ENCODE results near the gene ICAM1.

Gene ICAM1

DNA sequence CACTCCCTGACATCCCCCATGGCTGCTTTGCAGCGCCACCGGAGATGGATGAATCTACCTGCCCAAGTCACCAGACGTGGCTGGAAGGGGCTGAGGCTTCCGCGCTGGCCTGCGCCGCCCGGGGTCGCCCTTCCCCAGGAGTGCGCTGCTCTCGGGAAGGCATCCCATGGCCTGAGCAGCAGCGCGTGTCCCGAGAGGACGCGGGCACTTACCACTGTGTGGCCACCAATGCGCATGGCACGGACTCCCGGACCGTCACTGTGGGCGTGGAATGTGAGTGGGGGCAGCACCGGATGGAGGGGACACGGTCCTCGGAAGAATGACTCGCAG is 23.4 kb downstream of the ICAM1 start:
- no peak for DNase-seq

- peak; percentile 65 to 66 for DNase-seq
These were observed 24.5 kb downstream of the ICAM1 start for GRCh38 chr19:10295305-10295846.

DNA sequence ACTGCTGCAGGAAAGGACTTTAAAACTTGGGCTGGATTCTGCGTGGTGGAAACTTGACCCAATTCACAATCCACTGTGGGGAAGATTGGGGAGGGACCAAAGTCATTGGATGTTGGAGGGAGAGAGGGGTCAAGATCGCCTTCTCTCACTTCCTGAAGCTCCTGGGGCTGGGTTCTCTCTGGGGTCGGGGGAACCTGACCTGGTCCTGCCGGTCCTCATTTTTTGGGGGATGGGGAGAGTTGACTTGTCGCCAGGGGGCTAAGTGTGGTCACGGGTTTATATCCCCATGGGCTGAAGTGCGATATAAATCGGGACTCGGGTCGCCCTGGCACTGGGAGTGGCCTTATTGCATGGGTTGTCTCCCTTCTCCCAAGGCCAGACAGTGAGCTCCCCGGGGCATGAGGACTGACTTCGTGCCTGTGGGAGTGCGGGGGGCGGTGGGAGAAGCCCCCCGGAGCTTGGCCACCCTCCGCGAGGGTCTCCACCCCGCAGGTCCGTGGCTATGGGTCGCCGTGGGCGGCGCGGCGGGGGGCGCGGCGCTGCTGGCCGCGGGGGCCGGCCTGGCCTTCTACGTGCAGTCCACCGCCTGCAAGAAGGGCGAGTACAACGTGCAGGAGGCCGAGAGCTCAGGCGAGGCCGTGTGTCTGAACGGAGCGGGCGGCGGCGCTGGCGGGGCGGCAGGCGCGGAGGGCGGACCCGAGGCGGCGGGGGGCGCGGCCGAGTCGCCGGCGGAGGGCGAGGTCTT is 25.1 kb downstream of the ICAM1 start:
- no peak for DNase-seq

- no peak for DNase-seq
These were observed 28.9 kb downstream of the ICAM1 start for GRCh38 chr19:10299545-10300458.

- no peak for DNase-seq
These were observed 34.4 kb downstream of the ICAM1 start for GRCh38 chr19:10305139-10305806.

DNA sequence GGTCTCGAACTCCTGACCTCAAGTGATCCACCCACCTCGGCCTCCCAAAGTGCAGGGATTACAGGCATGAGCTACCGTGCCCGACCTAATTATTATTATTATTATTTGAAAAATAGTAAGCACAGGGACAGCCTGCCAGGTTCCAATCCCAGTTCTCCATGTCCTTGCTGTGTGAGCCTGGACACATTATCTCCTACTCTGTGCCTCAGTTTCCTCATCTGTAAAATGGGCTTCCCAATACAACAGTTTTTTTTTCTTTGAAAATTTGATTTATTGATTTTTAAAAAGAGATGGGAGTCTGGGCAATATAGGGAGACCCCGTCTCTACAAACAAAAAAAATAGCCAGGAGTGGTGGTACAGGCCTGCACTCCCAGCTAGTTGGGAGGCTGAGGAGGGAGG is 35.4 kb downstream of the ICAM1 start:
- DNase-seq = no peak

- DNase-seq = no peak
These were observed 38.5 kb downstream of the ICAM1 start, which contains the start of gene ZGLP1 for GRCh38 chr19:10309423-10309822. ZGLP1 (minus strand) TSS chr19:10309815.

GRCh38 chr19:10315335-10316214 is 44.7 kb downstream of the ICAM1 start, which contains the start of gene FDX2:
FDX2 (minus strand) TSS chr19:10316015; CDS start chr19:10315996, 19 bp downstream.
- DNase-seq = peak; percentile 95

GRCh38 chr19:10316229-10317044 is 45.5 kb downstream of the ICAM1 start:
- no peak for DNase-seq

- no peak for DNase-seq
These were observed 46.3 kb downstream of the ICAM1 start for GRCh38 chr19:10317045-10317856.

GRCh38 chr19:10317857-10318462 is 47.0 kb downstream of the ICAM1 start:
- DNase-seq = no peak

DNA sequence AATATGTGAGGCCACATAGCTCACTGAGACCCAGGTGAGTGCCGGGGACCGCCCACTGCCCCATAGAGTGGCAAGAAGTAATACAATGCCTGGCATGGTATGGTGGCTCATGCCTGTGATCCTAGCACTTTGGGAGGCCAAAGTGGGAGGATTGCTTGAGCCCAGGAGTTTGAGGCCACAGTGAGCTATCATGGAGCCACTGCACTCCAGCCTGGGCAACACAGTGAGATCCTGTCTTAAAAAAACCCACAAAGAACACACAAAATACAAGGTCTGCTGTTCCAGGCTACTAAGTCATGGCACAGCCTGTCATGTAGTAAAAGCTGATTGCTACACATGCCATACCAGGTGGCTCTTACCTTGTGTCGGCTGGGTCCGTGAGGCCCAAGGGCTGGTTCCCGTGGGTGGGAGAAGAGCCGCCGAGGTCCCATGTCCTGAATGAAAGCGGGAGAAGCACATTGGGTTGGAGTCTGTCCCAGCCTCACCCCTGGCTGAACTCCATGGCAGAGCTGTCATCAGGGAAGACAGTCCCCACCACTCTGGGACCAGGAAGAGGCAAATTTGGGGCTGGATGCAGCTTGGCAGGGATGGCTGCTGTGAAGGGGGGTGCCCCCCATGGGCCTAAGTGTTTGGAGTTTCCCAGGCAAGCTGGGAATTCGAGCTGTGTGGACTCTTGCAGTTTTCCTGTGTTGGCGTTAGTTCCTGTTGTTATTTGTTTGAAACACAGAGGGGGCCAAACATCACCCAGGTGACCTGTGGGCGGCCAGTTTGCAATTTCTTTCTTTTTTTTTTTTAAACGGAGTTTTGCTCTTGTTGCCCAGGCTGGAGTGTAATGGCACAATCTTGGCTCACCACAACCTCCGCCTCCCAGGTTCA is 48.1 kb downstream of the ICAM1 start:
- no peak for DNase-seq

GRCh38 chr19:10320602-10321416 is 49.9 kb downstream of the ICAM1 start:
- DNase-seq = no peak

DNA sequence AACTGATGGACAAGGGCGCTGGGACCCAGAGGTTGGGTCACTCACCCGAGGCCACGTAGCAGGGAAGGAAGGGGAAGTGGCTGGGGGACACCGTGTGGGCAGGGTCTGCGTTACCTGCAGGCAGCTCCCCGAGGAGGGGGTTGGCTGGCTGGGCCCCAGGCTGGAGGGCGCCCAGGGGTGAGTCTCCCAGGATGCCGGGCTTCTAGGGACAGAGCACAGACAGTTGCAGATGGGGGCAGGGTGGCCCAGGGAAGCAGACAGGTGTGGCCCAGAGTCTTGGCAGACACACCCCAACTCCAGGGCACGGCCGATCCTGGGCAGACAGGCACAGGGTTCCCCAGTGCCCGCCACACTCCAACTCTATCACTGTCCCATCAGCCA is 50.5 kb downstream of the ICAM1 start:
- no peak for DNase-seq

DNA sequence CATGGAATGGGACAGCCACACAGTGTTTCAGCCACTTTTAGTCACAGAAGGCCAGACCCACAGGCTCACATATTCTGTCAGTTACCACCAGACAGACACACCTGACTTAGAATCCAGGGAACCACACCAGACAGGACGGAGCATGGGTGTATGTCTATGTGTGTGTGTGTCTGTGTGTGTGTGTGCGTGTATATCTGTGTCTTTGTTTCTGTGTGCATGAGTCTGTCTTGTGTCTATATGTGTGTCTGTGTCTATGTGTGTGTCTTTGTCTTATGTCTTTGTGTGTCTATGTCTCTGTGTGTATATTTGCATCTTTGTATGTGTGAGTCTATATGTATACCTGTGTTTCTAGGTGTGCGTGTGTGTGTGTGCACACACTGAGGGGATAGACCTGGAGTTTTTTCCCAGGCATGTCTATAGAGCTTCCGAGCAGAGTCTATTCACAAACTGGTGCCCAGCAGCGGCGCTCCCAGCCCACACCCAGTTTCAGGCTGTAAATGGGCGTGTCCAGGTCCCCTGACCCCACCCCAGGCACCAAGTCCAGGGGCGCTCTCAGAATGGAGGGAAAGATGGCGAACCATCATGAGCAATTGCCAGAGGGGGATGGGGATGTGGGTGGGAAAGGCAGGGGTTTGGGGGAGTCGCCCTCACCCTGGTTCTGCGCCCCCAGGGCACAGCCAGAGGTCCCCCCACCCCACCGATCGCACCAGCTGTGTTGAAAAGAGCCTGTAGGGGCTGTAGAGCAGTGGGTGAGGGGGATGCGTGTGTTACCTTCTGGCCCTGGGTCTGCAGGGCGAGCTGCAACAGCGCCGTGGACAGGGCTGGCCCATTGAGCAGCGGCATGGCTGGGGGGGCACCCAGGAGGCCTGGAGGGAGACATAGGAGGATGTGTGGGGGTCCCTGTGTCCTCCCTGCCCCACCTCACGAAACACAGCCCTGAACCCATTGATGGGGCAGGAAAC is 51.2 kb downstream of the ICAM1 start:
- DNase-seq = no peak

GRCh38 chr19:10325732-10326131 is 54.8 kb downstream of the ICAM1 start:
- DNase-seq = no peak

- no peak for DNase-seq
These were observed 56.9 kb downstream of the ICAM1 start for GRCh38 chr19:10327793-10328192.

Data from stimulated activated CD4-positive, alpha-beta T cell treated with anti-CD3 and anti-CD28 coated beads, Interleukin-2, amount 100 ng/mL, for 24 hours (primary cell).